Uterus (tissue), 2 donors: Measurements from ENCODE around the gene REELD1.

Experiments used
- CTCF ChIP-seq, 4 experiments: fragments of 200-600 bp in 2 of 4; fragments of 450-650 bp in 2 of 4; sonication (generic) in 2 of 4; IDR thresholded peaks; one replicate each; pipeline ENCODE4 v1.5.1; 2016 to 2019; ENCODE audit warnings: antibody characterized with exemption in 4 of 4, mild to moderate bottlenecking in 2 of 4, moderate library complexity in 1 of 4
- POLR2A ChIP-seq, 2 donors: fragments of 450-650 bp; IDR thresholded peaks; one replicate each; pipeline ENCODE4 v1.6.1; 2016; ENCODE audit warnings: antibody characterized with exemption in 2 of 2, mild to moderate bottlenecking in 1 of 2, moderate library complexity in 1 of 2

GRCh38 chr4:146260521-146260920, 46.2 kb downstream of the REELD1 start:
- TF ChIP-seq CTCF (IDR thresholded peaks at IDR 0.05) (no peak), POLR2A (IDR thresholded peaks at IDR 0.05) (no peak)
